Fibroblast of skin of right biceps (primary cell): Measurements from ENCODE around the gene ELF5.

Experiments
- DNase-seq: peaks from one replicate; pipeline ENCODE4 v3.0.0-alpha.2; 2013

ELF5 gene

GRCh38 chr11:34448223-34448994 is 65.2 kb downstream of the ELF5 start:
- no peak for DNase-seq

- no peak for DNase-seq
These were observed 66.5 kb downstream of the ELF5 start for GRCh38 chr11:34447044-34447443.

- DNase-seq, result no peak
These were observed 67.2 kb downstream of the ELF5 start for GRCh38 chr11:34446386-34446785.

GRCh38 chr11:34445956-34446355 is 67.6 kb downstream of the ELF5 start:
- no peak for DNase-seq

GRCh38 chr11:34444428-34444827 is 69.2 kb downstream of the ELF5 start:
- no peak for DNase-seq

GRCh38 chr11:34443136-34443535 is 70.5 kb downstream of the ELF5 start:
- no peak for DNase-seq

- no peak for DNase-seq
These were observed 71.8 kb downstream of the ELF5 start for GRCh38 chr11:34441814-34442213.

- DNase-seq, result no peak
These were observed 73.9 kb downstream of the ELF5 start for GRCh38 chr11:34439610-34440198.

- DNase-seq, result peak; percentile 97
These were observed 74.8 kb downstream of the ELF5 start, which contains the start of gene CAT for GRCh38 chr11:34438529-34439507. CAT (plus strand) TSS chr11:34438934; CDS start chr11:34439014, 80 bp downstream.

- DNase-seq, result no peak
These were observed 76.1 kb downstream of the ELF5 start for GRCh38 chr11:34437224-34438125.

GRCh38 chr11:34433899-34434298 is 79.7 kb downstream of the ELF5 start:
- DNase-seq, result no peak

GRCh38 chr11:34432822-34433221 is 80.8 kb downstream of the ELF5 start:
- no peak for DNase-seq

- no peak for DNase-seq
These were observed 81.6 kb downstream of the ELF5 start for GRCh38 chr11:34431979-34432378.
